Naive B cell (primary cell): ENCODE results near the gene CADM2. TPM values are rescaled to one million over a fixed set of nuclear protein-coding genes. Genes with fewer than 3 reads are reported as not detected.

Experiments used
- ATAC-seq, 2 donors: fragments of 150-1000 bp; cut with Tn5 transposase; 2 replicates each; pipeline ENCODE4 v1.10.0; 2021; ENCODE audit warnings: low read depth in 2 of 2, mild to moderate bottlenecking in 2 of 2, moderate library complexity in 2 of 2
- DNase-seq: peaks from one replicate; pipeline ENCODE4 v3.0.0; 2022
- H3K27ac Mint-ChIP-seq, 6 donors: one replicate each; pipeline ENCODE4 v1.8.0; 2020 to 2022; ENCODE audit warnings: mild to moderate bottlenecking in 6 of 6, mixed read lengths in 6 of 6, moderate library complexity in 5 of 6, inconsistent platforms in 2 of 6
- H3K27me3 Mint-ChIP-seq, 3 donors: one replicate each; pipeline ENCODE4 v1.8.0; 2021 to 2022; ENCODE audit warnings: mixed read lengths in 3 of 3, mild to moderate bottlenecking in 1 of 3
- H3K36me3 Mint-ChIP-seq, 2 donors: one replicate each; pipeline ENCODE4 v1.8.0; 2020 to 2022; ENCODE audit warnings: mixed read lengths in 2 of 2, inconsistent platforms in 1 of 2, mild to moderate bottlenecking in 1 of 2
- H3K4me1 Mint-ChIP-seq, 3 donors: one replicate each; pipeline ENCODE4 v1.8.0; 2020 to 2022; ENCODE audit warnings: mixed read lengths in 3 of 3, inconsistent platforms in 1 of 3, mild to moderate bottlenecking in 1 of 3, moderate library complexity in 1 of 3
- H3K4me3 Mint-ChIP-seq, 8 donors: one replicate each; pipeline ENCODE4 v1.8.0; 2020 to 2022; ENCODE audit warnings: mild to moderate bottlenecking in 8 of 8, mixed read lengths in 8 of 8, moderate library complexity in 8 of 8, inconsistent platforms in 2 of 8
- H3K9me3 Mint-ChIP-seq, 7 donors: one replicate each; pipeline ENCODE4 v1.8.0; 2020 to 2022; ENCODE audit warnings: mixed read lengths in 7 of 7, mild to moderate bottlenecking in 5 of 7, inconsistent platforms in 2 of 7, moderate library complexity in 1 of 7
- polyA plus RNA-seq, 6 donors: library from polyadenylated mRNA; unstranded; fragments of 300-500 nt; fragmentation: Illumina TruSeq; gene quantifications; one replicate each; pipeline ENCODE4 v1.2.3, GENCODE V29; 2021; ENCODE audit warnings: low read depth in 6 of 6

CADM2 gene
- polyA plus RNA-seq, 6 donors from 2014 or later, result 0.26 to 0.59 TPM; not detected in 4

GRCh38 chr3:85574006-85574705 is 615.4 kb downstream of the CADM2 start:
- no peaks in the 10 kb centered on the region for H3K9me3 Mint-ChIP-seq
- peak overlapping the region in 2 of 6 donors; percentile 29 to 61 for H3K27ac Mint-ChIP-seq
- no peak overlapping the region for H3K4me3 Mint-ChIP-seq
- H3K27me3 Mint-ChIP-seq, result no peaks in the 10 kb centered on the region
- no peak for DNase-seq
- H3K36me3 Mint-ChIP-seq, result no peaks in the 10 kb centered on the region
- ATAC-seq, result no peak
- no peaks in the 10 kb centered on the region for H3K4me1 Mint-ChIP-seq

GRCh38 chr3:85576091-85576690 is 617.4 kb downstream of the CADM2 start:
- no peaks in the 10 kb centered on the region for H3K9me3 Mint-ChIP-seq
- ATAC-seq (peak in 1 of 2 donors; percentile 43), DNase-seq (peak; percentile 37)
- no peak overlapping the region for H3K27ac Mint-ChIP-seq
- H3K4me1 Mint-ChIP-seq, result no peaks in the 10 kb centered on the region
- H3K4me3 Mint-ChIP-seq, result no peak overlapping the region
- no peaks in the 10 kb centered on the region for H3K27me3 Mint-ChIP-seq
- H3K36me3 Mint-ChIP-seq, result no peaks in the 10 kb centered on the region

- no peaks in the 10 kb centered on the region for H3K27me3 Mint-ChIP-seq
- H3K36me3 Mint-ChIP-seq, result no peaks in the 10 kb centered on the region
- ATAC-seq (no peak), DNase-seq (no peak)
- H3K4me1 Mint-ChIP-seq, result no peaks in the 10 kb centered on the region
- H3K4me3 Mint-ChIP-seq, result no peak overlapping the region
- no peak overlapping the region for H3K27ac Mint-ChIP-seq
- no peaks in the 10 kb centered on the region for H3K9me3 Mint-ChIP-seq
Measured at GRCh38 chr3:85576697-85577200, 618.0 kb downstream of the CADM2 start.

DNA sequence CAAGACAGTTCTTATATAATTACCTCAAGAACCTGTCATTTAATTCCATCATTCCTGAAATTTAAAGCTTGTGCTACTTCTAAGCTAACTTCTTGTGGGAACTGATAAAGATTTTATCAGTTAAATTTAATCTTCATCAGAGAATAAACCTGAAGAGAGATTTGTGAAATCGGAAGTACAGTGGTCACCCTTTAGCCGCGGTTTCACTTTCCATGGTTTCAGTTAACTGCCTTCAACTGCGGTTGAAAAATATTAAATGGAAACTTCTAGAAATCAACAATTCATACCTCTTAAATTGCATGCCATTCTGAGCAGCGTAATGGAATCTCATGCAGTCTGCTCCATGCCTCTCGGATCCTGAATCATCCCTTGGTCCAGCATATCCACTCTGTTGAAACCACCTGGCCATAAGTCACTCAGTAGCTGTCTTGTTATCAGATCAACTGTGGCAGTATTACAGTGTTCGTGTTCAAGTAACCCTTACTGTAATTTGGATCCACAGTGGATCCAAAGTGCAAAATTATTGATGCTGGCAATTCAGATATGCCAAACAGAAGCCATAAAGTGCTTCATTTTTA is 626.1 kb downstream of the CADM2 start:
- DNase-seq (no peak), ATAC-seq (peak in 1 of 2 donors; percentile 32)
- Mint-ChIP-seq H3K27me3 (no peaks in the 10 kb centered on the region), H3K9me3 (no peaks in the 10 kb centered on the region), H3K27ac (peak overlapping the region in 1 of 6 donors; percentile 62), H3K4me3 (peak overlapping the region in 5 of 8 donors; percentile 23 to 63 (median 51)), H3K36me3 (no peaks in the 10 kb centered on the region), H3K4me1 (peaks cover 0 to 12% (median 0%) of the 10 kb centered on the region in 3 donors)

DNA sequence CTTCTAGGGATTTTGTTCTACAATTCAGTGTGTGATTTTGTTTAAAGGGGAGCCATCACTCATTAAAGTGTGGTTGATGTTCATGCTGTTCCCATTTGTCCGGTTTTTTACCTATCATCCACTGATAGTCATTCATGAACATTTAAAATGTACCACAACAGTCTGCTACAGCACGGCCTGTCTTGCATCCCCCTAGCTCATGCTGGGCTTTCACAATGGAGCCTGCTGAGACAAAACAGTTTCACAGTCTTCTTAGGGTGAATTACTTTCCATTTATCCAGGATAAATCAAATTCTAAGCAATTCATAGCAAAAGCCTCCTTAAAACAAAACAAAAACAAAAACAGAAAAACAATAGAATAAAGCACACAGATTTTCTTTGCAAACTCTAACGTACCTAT is 627.2 kb downstream of the CADM2 start:
- Mint-ChIP-seq H3K9me3 (no peaks in the 10 kb centered on the region), H3K27me3 (no peaks in the 10 kb centered on the region), H3K4me3 (no peak overlapping the region), H3K36me3 (no peaks in the 10 kb centered on the region), H3K27ac (no peak overlapping the region), H3K4me1 (peaks cover 0 to 12% (median 0%) of the 10 kb centered on the region in 3 donors)
- no peak for ATAC-seq
- DNase-seq, result no peak

DNA sequence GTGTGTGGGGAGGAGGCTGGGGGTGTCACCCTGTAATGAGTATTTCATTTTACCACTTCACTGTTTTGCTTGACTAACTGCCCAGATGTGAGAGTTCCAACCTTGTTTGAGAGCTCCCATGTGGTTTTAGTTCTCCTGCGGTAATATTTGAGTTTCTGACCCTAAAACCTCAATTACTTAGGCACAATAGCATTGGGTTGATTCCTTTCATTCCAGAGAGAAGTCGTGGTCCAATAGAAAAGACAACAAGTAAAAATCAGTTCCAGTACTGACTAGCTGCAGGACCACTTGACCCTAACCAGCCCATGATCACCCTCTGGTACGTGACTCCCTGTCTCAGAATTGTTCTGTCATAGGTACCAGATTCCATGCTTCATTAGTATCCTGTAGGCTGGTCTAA is 630.4 kb downstream of the CADM2 start:
- Mint-ChIP-seq H3K4me1 (peaks cover 0 to 12% (median 0%) of the 10 kb centered on the region in 3 donors), H3K27ac (no peak overlapping the region), H3K36me3 (no peaks in the 10 kb centered on the region), H3K9me3 (no peaks in the 10 kb centered on the region), H3K27me3 (no peaks in the 10 kb centered on the region), H3K4me3 (no peak overlapping the region)
- ATAC-seq, result no peak
- no peak for DNase-seq

DNA sequence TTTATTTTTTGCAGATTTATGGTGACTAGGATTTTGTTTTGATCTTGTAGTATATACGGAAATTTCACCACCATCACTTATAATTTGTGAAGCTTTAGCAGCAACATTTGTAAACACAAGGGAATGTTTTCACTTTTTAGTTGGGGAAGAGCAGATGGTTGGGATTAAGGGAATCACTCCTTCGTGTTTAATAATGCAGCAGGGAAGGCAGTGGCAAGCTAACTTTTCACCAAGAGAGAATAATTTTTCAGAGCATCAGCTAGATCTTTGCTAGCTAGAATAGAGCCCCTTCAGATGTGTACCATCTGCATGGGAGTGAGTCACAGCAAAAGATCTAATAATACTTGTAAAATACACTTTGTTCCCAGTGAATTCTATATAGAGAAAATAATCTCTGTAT is 632.7 kb downstream of the CADM2 start:
- Mint-ChIP-seq H3K27me3 (no peaks in the 10 kb centered on the region), H3K9me3 (no peaks in the 10 kb centered on the region), H3K4me3 (no peak overlapping the region), H3K36me3 (no peaks in the 10 kb centered on the region), H3K4me1 (peaks cover 0 to 7% (median 0%) of the 10 kb centered on the region in 3 donors), H3K27ac (no peak overlapping the region)
- DNase-seq, result no peak
- no peak for ATAC-seq

DNA sequence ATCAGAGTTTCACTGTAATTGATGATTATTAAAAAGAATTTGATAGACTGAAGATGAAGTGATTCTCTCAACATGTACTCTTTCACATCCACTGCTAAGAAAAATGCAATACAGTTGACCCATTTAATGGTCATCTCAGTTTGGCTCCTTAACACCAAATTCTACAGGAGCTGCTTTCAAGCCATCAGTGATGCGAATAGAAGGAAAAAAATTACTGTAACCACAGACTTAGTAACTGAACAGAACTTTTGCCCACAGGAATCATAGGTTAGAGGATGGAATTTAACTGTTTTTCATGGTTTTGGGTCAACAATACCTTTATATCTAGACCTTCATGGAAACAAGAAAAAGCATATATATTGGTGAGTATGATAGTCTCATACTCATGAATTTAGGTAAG is 633.5 kb downstream of the CADM2 start:
- Mint-ChIP-seq H3K27me3 (no peaks in the 10 kb centered on the region), H3K4me3 (no peak overlapping the region), H3K4me1 (peaks cover 0 to 7% (median 0%) of the 10 kb centered on the region in 3 donors), H3K36me3 (no peaks in the 10 kb centered on the region), H3K27ac (no peak overlapping the region), H3K9me3 (no peaks in the 10 kb centered on the region)
- DNase-seq (no peak), ATAC-seq (no peak)

DNA sequence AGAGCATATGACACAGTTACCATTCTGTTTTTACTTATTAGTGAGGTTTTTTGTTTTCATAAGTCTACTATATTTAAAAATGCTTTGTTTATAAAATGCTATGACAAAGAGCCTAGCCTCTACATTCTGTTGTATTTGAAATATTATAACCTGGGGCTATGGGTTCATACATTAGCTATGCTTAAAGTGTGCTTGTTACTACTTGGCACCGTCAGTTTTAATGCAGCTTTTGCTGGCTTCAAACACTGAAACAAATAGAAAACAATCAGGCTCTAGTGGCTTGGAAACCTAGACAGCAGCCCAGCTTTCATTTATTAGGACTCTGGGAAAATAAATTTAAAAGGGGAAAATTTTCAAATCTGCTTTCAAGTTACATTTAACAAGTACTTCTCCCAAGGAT is 635.9 kb downstream of the CADM2 start:
- no peaks in the 10 kb centered on the region for H3K27me3 Mint-ChIP-seq
- no peaks in the 10 kb centered on the region for H3K36me3 Mint-ChIP-seq

DNA sequence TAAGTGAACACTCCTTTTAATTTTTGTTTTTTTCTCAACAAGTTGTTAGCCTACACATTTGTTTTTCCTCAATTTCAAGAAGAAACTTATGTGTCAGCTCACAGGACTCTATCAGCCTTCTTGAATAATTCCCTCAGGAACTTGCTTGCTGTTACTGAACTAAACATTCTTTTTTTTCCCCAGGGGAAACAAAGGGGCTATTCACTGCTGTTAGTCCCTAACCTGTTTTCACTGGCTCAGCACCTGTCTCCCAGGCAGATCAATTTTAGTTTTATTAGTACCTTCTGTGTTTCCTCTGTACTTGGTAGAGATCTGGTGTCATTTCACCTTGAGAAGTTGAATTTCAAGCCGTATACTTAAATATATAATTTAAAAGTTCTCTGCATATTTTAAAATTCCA is 644.6 kb downstream of the CADM2 start:
- Mint-ChIP-seq H3K9me3 (no peaks in the 10 kb centered on the region), H3K4me1 (no peaks in the 10 kb centered on the region), H3K27ac (no peak overlapping the region), H3K36me3 (no peaks in the 10 kb centered on the region), H3K27me3 (no peaks in the 10 kb centered on the region), H3K4me3 (no peak overlapping the region)
- ATAC-seq, result no peak
- DNase-seq, result no peak

More for the DNA sequence above, 635.9 kb downstream of the CADM2 start:
- Mint-ChIP-seq H3K27ac (no peak overlapping the region), H3K9me3 (no peaks in the 10 kb centered on the region), H3K4me3 (no peak overlapping the region), H3K4me1 (no peaks in the 10 kb centered on the region)
- DNase-seq (no peak), ATAC-seq (no peak)

- no peaks in the 10 kb centered on the region for H3K4me1 Mint-ChIP-seq
- DNase-seq (no peak), ATAC-seq (no peak)
- H3K27me3 Mint-ChIP-seq, result no peaks in the 10 kb centered on the region
- H3K36me3 Mint-ChIP-seq, result no peaks in the 10 kb centered on the region
- H3K9me3 Mint-ChIP-seq, result no peaks in the 10 kb centered on the region
- no peak overlapping the region for H3K4me3 Mint-ChIP-seq
- no peak overlapping the region for H3K27ac Mint-ChIP-seq
Measured at GRCh38 chr3:85604641-85605040, 645.9 kb downstream of the CADM2 start.

DNA sequence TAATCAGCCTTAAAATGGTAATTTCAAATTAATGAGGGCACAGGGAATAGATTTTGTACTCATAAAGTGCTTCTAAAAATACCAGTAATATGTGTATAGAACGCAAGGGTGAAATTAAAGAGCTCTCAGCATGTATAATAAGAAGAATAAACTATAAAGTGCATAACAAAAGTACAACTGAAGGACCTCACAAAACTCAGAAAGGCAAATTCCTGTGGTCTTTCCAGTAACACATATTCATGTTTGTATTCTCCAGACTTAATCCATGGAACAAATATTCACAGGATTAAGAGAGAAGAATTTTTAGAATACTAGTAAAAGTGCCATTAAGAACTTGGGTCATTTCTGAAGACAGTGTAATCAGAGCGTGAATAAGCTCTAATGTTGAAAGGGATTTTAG is 646.3 kb downstream of the CADM2 start:
- DNase-seq, result no peak
- no peaks in the 10 kb centered on the region for H3K4me1 Mint-ChIP-seq
- no peaks in the 10 kb centered on the region for H3K27me3 Mint-ChIP-seq
- H3K4me3 Mint-ChIP-seq, result no peak overlapping the region
- H3K36me3 Mint-ChIP-seq, result no peaks in the 10 kb centered on the region
- ATAC-seq, result no peak
- H3K9me3 Mint-ChIP-seq, result no peaks in the 10 kb centered on the region
- H3K27ac Mint-ChIP-seq, result no peak overlapping the region

- Mint-ChIP-seq H3K4me3 (no peak overlapping the region), H3K4me1 (no peaks in the 10 kb centered on the region), H3K27me3 (no peaks in the 10 kb centered on the region), H3K36me3 (no peaks in the 10 kb centered on the region), H3K9me3 (no peaks in the 10 kb centered on the region), H3K27ac (no peak overlapping the region)
- DNase-seq, result no peak
- ATAC-seq, result no peak
Measured at GRCh38 chr3:85626662-85627061, 667.9 kb downstream of the CADM2 start.

DNA sequence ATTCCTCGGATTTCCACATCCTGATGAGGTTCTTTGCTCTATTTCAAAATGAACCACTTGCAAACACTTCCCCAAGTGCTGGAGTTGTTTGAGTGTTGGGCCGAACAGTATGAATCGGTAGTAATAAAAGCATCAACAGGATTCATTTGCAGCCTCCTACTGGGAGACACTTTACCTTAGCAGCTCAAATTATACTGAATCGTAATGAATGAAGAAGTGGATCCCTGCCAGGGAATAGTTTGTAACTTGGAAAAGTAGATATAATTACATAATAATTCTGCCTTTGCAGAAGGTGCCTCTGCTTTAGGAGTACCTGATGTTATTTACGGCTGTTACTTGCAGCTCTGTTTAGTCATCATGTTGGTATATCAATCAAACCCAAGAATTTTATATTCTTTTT is 669.1 kb downstream of the CADM2 start:
- Mint-ChIP-seq H3K36me3 (no peaks in the 10 kb centered on the region), H3K27me3 (no peaks in the 10 kb centered on the region), H3K27ac (no peak overlapping the region), H3K4me1 (no peaks in the 10 kb centered on the region), H3K9me3 (peaks cover 0 to 4% (median 0%) of the 10 kb centered on the region in 7 donors), H3K4me3 (no peak overlapping the region)
- DNase-seq (no peak), ATAC-seq (no peak)
